T-helper 1 cell treated with Interleukin-12 subunit alpha and Interleukin-12 subunit beta and Interleukin-4 antibody, amounts not matched to agents 30 μg/mL and 1 μg/mL, for 36 hours (primary cell): ENCODE results near the gene ISG20L2.

Experiments
- H3K27ac Mint-ChIP-seq: one replicate; pipeline ENCODE4 v1.8.0; 2021; ENCODE audit warnings: mild to moderate bottlenecking, mixed read lengths
- H3K27me3 Mint-ChIP-seq: one replicate; pipeline ENCODE4 v1.8.0; 2021; ENCODE audit warnings: low read depth, mixed read lengths
- H3K36me3 Mint-ChIP-seq: one replicate; pipeline ENCODE4 v1.8.0; 2021; ENCODE audit warnings: low read depth, mixed read lengths
- H3K4me1 Mint-ChIP-seq: one replicate; pipeline ENCODE4 v1.8.0; 2021; ENCODE audit warnings: low read depth, mixed read lengths
- H3K4me3 Mint-ChIP-seq: one replicate; pipeline ENCODE4 v1.8.0; 2021; ENCODE audit warnings: mild to moderate bottlenecking, moderate library complexity, mixed read lengths
- H3K9me3 Mint-ChIP-seq: one replicate; pipeline ENCODE4 v1.8.0; 2021; ENCODE audit warnings: mixed read lengths

Gene ISG20L2

GRCh38 chr1:156747742-156748669 lies 19.4 kb upstream of the ISG20L2 start:
- H3K27ac Mint-ChIP-seq, result peak overlapping the region; percentile 93
- H3K4me1 Mint-ChIP-seq, result peaks cover 60% of the 10 kb centered on the region
- no peaks in the 10 kb centered on the region for H3K9me3 Mint-ChIP-seq
- peaks cover 29% of the 10 kb centered on the region for H3K36me3 Mint-ChIP-seq
- H3K4me3 Mint-ChIP-seq, result peak overlapping the region; percentile 98
- H3K27me3 Mint-ChIP-seq, result no peaks in the 10 kb centered on the region

GRCh38 chr1:156746728-156747631 lies 18.4 kb upstream of the ISG20L2 start:
- Mint-ChIP-seq H3K27ac (peak overlapping the region; percentile 93), H3K9me3 (no peaks in the 10 kb centered on the region), H3K4me3 (peak overlapping the region; percentile 98), H3K27me3 (no peaks in the 10 kb centered on the region), H3K4me1 (peaks cover 60% of the 10 kb centered on the region), H3K36me3 (peaks cover 33% of the 10 kb centered on the region)

DNA sequence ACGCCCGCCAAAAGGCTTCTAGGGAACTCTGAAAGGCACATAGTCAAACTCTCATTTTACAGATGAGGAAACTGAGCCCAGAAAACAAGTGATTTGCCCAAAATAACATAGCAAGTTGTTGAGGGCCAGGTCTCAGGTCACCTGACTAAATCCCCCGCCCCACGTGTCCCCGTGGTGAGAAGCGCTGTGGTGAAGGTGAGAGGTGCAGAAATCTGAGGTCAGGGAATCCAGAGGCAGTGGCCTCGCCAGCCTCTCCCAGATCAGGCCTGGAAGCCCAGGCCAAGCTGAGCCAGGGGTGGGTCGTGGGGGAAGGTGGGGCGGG lies 17.8 kb upstream of the ISG20L2 start:
- H3K36me3 Mint-ChIP-seq, result peaks cover 37% of the 10 kb centered on the region
- peaks cover 66% of the 10 kb centered on the region for H3K4me1 Mint-ChIP-seq
- H3K4me3 Mint-ChIP-seq, result peak overlapping the region; percentile 85
- no peaks in the 10 kb centered on the region for H3K27me3 Mint-ChIP-seq
- H3K27ac Mint-ChIP-seq, result peak overlapping the region; percentile 89
- no peaks in the 10 kb centered on the region for H3K9me3 Mint-ChIP-seq

DNA sequence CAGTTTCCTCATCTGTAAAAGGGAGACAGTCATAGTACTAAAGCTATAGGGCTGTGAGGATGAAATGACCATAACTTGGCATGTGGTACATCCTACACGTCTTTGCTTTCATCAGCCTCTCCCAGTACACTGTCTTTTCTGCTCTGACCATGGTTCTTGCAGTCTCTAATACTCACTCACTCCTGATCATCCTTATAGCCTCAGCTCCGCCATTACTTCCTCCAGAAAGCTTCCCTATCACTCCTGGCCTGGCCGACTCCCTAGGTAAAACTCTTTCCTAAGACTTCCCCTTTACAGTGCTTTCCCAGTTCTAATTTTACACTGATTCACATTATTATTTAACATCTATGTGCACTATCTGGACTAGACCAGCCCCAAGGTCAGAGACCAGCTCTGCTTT lies 17.3 kb upstream of the ISG20L2 start:
- no peak overlapping the region for H3K4me3 Mint-ChIP-seq
- H3K36me3 Mint-ChIP-seq, result peaks cover 42% of the 10 kb centered on the region
- H3K27me3 Mint-ChIP-seq, result no peaks in the 10 kb centered on the region
- no peaks in the 10 kb centered on the region for H3K9me3 Mint-ChIP-seq
- H3K4me1 Mint-ChIP-seq, result peaks cover 68% of the 10 kb centered on the region
- peak overlapping the region; percentile 21 for H3K27ac Mint-ChIP-seq

DNA sequence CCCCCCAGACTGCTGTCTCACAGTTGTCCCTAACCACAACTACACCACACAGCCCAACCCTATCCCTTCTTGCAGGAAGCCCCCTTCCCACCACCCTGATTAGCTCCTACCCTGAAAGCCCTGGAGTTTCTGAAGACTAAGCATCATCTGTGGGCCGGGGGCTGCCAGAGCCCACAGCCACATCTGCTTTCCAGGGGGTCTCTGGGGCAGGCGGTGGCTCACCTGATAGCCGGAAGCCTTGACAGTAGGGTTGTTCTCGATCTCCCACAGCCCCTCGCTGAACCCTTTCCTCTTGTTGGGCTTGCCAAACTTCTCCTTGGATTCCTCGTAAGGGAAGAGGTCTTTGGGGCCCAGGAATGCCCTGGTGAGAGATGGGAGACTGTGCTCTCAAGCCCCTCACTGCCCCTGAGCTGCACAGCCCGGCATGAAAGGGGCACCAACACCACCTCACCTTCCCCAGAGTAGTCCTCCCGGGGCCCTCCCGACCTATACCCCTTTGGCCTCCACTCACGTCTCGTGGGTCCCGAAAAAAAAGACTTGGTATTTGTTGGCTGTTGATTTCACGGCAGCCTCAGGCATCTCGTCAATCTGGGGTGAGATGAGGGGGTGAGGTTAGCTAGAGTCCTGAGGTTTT lies 16.3 kb upstream of the ISG20L2 start:
- no peak overlapping the region for H3K4me3 Mint-ChIP-seq
- no peaks in the 10 kb centered on the region for H3K27me3 Mint-ChIP-seq
- H3K36me3 Mint-ChIP-seq, result peaks cover 46% of the 10 kb centered on the region
- peak overlapping the region; percentile 70 for H3K27ac Mint-ChIP-seq
- no peaks in the 10 kb centered on the region for H3K9me3 Mint-ChIP-seq
- H3K4me1 Mint-ChIP-seq, result peaks cover 67% of the 10 kb centered on the region

DNA sequence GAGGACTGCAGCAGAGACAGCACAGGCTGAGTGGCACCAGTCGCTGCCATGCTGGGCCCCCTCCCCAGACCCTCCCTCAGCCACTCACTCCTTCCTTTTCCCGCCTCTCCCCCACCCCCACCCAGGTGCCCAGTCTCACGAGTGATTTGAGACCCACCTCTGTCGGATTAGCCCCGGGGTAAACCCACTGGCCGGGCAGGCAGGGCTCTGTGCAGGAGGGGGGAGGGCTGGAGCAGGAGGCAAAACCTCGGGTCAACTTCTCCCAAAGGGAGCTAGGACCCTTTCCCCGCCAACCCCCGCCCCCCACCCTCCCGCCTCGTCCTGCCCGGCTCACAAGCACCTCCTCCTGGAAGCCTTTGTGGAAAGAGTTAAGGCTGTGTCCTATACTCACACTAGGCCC lies 15.8 kb upstream of the ISG20L2 start:
- no peak overlapping the region for H3K27ac Mint-ChIP-seq
- no peak overlapping the region for H3K4me3 Mint-ChIP-seq
- H3K4me1 Mint-ChIP-seq, result peaks cover 63% of the 10 kb centered on the region
- H3K9me3 Mint-ChIP-seq, result no peaks in the 10 kb centered on the region
- H3K36me3 Mint-ChIP-seq, result peaks cover 46% of the 10 kb centered on the region
- no peaks in the 10 kb centered on the region for H3K27me3 Mint-ChIP-seq

DNA sequence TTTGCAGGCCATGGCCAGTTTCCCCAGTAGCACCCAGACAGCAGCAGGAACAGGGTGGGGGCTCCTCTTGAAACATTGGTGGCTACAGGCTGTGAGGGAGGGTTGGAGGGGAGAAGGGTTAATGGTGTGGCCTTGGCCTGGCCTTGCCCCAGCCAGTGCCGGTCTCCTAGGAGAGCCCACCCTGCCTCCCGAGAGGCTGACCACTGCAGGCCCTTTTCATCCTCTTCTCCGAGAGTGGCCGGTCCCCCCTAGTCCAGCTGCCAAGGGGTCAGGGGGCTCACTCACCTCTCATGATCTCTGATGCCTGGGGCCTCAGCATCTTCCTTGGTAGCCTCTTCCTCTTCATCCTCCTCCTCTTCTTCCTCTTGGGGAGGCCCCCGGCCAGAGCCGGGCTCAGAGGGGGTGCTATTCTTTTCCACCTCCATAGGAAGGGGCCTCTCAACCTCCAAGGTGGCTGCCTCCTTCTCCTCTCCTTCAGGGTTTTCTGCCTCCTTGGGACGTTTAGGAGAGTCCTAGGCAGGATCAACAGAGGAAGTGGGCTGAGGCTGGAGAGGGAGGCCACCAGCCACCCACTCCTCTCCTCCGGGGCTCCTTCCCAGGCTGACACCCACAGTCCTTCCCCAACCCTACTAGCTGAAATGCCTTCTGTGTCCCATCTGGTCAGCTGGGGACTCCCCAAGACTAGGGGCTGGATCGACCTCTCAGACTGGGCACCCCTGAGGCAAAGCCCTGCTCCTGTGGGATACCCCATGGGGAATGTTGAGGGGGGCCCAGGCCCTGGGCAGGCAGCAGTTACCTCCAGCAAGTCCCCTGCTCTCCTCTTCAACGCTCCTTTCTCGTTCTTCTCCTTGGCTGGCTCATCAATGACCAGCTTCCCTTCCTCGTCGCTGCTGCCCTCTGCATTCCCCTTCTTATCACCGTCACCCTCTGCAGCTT lies 15.1 kb upstream of the ISG20L2 start:
- H3K4me3 Mint-ChIP-seq, result no peak overlapping the region
- H3K4me1 Mint-ChIP-seq, result peaks cover 57% of the 10 kb centered on the region
- peak overlapping the region; percentile 55 for H3K27ac Mint-ChIP-seq
- H3K9me3 Mint-ChIP-seq, result no peaks in the 10 kb centered on the region
- no peaks in the 10 kb centered on the region for H3K27me3 Mint-ChIP-seq
- peaks cover 44% of the 10 kb centered on the region for H3K36me3 Mint-ChIP-seq

- Mint-ChIP-seq H3K27me3 (no peaks in the 10 kb centered on the region), H3K27ac (peak overlapping the region; percentile 55), H3K36me3 (peaks cover 44% of the 10 kb centered on the region), H3K9me3 (no peaks in the 10 kb centered on the region), H3K4me3 (no peak overlapping the region), H3K4me1 (peaks cover 49% of the 10 kb centered on the region)
These were observed 14.2 kb upstream of the ISG20L2 start for GRCh38 chr1:156742801-156743200.

GRCh38 chr1:156742017-156742416 lies 13.5 kb upstream of the ISG20L2 start:
- Mint-ChIP-seq H3K4me1 (peaks cover 42% of the 10 kb centered on the region), H3K27ac (peak overlapping the region; percentile 96), H3K9me3 (no peaks in the 10 kb centered on the region), H3K27me3 (no peaks in the 10 kb centered on the region), H3K4me3 (peak overlapping the region; percentile 96), H3K36me3 (peaks cover 43% of the 10 kb centered on the region)

- Mint-ChIP-seq H3K9me3 (no peaks in the 10 kb centered on the region), H3K4me1 (peaks cover 40% of the 10 kb centered on the region), H3K27me3 (no peaks in the 10 kb centered on the region), H3K36me3 (peaks cover 43% of the 10 kb centered on the region), H3K4me3 (peak overlapping the region; percentile 96), H3K27ac (peak overlapping the region; percentile 96)
These were observed 13.0 kb upstream of the ISG20L2 start for GRCh38 chr1:156741481-156741983.

- Mint-ChIP-seq H3K27me3 (no peaks in the 10 kb centered on the region), H3K4me3 (peak within 1 kb of the TSS; percentile 96), H3K27ac (peak within 1 kb of the TSS; percentile 96), H3K36me3 (peaks cover 41% of the 10 kb centered on the region), H3K4me1 (peaks cover 34% of the 10 kb centered on the region), H3K9me3 (no peaks in the 10 kb centered on the region)
These were observed 12.3 kb upstream of the ISG20L2 start, which contains the start of gene MRPL24 for GRCh38 chr1:156740741-156741480. MRPL24 (minus strand) TSS chr1:156741088; CDS start chr1:156738704, 2,384 bp downstream.

DNA sequence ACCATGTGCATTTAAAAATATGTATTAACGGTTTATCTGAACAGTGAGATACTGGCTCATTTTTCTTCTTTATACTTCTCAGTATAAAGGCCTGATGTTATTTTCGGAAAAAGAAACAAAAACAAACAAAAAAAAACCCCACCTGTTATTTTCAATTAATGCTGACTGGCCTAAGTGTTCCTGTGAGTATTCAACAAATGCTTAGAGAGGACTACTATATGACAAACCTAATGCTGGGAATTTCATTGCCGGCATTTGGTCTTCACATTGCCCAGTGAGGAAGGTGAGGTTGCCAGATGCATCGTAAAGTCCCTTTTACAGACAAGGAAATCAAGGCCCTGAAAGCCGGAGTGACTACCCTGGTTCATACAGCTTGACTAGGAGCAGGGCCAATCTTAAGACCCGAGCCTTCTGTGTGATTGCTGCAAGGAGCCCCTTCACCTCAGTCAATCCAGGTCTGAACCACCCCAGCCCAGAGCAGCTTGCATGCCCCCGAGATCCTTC lies 11.7 kb upstream of the ISG20L2 start:
- no peaks in the 10 kb centered on the region for H3K27me3 Mint-ChIP-seq
- no peaks in the 10 kb centered on the region for H3K9me3 Mint-ChIP-seq
- peak overlapping the region; percentile 96 for H3K27ac Mint-ChIP-seq
- peak overlapping the region; percentile 96 for H3K4me3 Mint-ChIP-seq
- H3K36me3 Mint-ChIP-seq, result peaks cover 36% of the 10 kb centered on the region
- peaks cover 28% of the 10 kb centered on the region for H3K4me1 Mint-ChIP-seq

- Mint-ChIP-seq H3K4me3 (peak overlapping the region; percentile 43), H3K36me3 (peaks cover 30% of the 10 kb centered on the region), H3K27ac (no peak overlapping the region), H3K9me3 (no peaks in the 10 kb centered on the region), H3K4me1 (peaks cover 21% of the 10 kb centered on the region), H3K27me3 (no peaks in the 10 kb centered on the region)
These were observed 10.3 kb upstream of the ISG20L2 start for GRCh38 chr1:156738916-156739315.
